HG02642 (cell line): ENCODE measurements around the gene RAB40C.

Experiments used
- ATAC-seq: cut with Tn5 transposase; IDR thresholded peaks from one replicate; pipeline ENCODE4 v1.9.1; 2021; ENCODE audit warnings: mild to moderate bottlenecking; ENCODE audit not compliant: unreplicated experiment, poor library complexity

RAB40C gene

GRCh38 chr16:643050-643368 lies 53.1 kb downstream of the RAB40C start:
- no peak for ATAC-seq

DNA sequence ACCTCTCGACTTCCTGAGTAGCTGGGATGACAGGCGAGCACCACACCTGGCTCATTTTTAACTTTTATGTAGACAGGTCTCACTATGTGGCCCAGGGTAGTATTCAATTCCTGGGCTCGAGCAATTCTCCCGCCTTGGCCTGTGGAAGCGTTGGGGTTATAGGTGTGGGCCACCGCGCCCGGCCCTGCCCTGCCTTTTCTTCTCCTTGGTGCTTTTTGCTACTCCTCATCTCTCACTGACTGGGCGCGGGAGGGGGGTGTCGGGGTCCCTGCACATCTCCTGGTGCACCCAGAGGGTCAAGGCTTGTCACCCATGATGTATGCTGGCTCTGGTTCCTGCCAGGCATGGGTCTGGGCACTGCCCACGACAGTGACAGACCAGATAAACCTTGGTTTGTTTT lies 54.7 kb downstream of the RAB40C start:
- no peak for ATAC-seq

GRCh38 chr16:645852-646678 lies 56.2 kb downstream of the RAB40C start:
- ATAC-seq = no peak

GRCh38 chr16:646679-647172 lies 56.9 kb downstream of the RAB40C start:
- no peak for ATAC-seq

GRCh38 chr16:647173-647902 lies 57.5 kb downstream of the RAB40C start:
- ATAC-seq = no peak

DNA sequence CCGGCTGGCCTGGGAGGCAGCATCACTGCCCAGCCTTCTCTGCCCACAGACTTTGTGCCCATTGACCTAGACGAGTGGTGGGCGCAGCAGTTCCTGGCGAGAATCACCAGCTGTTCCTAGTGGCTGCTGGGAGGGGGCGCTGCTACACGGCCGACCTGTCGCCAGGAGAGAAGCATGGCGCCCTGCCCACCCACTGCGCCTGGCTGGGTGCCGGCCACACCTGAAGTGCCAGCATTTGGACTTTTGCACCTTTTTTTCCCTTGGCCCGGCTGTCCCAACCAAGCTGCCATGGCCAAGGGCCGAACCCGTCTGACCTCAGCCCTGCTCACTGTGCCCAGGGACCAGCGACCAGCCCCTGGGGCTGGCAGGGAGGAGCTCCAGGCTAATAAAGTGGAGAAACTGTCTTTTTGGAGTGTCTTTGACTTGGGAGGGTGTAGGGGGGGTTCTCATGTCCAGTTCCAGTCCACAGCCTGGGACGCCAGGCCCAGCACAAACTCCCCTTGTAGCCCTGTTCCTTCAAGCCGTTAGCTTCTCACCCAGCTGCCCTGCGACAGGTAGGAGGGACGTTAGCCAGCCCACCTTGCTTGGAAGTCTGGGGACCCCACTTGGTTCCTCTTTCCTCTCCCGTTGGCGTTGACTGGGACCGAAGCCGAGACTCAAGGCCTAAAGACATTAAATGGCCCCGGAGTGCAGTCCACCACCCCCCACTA lies 58.4 kb downstream of the RAB40C start:
- no peak for ATAC-seq

DNA sequence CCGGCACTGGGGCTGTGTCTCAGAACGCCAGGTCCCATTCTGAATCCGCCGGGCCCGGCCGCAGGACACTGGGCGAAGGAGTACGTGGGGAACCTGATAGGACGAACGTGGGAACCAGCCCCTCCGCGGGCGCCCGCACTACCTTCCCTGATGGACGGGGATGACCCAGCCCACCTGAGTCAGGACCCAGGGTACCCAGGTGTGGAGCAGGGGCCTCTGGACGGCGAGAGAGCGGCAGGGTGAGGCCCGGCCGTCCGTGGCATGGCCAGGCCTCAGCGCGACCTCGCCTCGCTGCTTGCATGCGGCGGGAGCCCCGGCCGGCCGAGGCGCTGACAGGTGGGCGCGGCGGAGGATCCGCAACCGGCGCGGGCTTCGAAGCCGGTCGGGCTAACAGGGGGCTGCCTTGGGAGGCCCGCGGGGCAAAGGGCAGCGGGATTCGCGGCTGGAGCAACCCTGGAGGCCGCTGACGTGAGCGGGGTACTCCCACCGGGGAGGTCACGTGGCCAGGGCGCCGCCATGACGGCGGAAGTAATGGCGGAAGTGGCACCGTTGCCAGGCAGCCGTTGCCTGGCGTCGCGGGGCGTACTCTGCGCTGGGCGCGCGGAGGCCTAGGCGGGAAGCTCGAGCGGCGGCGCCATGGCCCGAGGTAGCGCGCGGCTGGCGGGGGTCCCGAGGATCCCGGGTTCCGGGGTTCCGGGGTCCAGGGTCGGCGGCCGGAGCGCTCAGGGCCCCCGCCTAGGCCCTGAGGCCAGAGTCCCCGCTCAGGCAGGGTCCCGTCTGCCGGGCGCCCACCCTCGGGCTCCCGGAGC lies 59.1 kb downstream of the RAB40C start, which contains the start of gene WDR90:
TSS of gene WDR90 (plus strand) at position 585 of the 809 bp plus-strand sequence. CDS start at position 637, 52 bp downstream.
- peak; percentile 76 for ATAC-seq

DNA sequence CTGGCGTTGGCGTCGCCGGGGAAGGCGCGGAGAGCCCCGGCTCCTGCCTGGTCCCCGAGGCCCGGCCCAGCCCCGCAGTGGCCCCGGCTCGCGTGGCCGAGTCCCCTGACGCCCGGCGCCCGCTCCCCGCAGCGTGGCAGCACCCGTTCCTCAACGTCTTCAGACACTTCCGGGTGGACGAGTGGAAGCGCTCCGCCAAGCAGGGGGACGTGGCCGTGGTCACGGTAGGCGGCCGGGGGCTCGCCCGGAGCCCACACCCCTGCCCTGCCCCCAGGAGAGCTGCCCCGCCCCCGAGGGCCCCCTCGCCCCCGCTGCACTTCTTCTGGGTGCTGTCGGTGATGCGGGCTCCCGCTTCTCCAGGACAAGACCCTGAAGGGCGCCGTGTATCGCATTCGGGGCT lies 59.8 kb downstream of the RAB40C start:
- peak; percentile 19 for ATAC-seq

GRCh38 chr16:651844-652243 lies 62.0 kb downstream of the RAB40C start:
- ATAC-seq = no peak

- ATAC-seq = no peak
Observed at GRCh38 chr16:652454-653305, 62.8 kb downstream of the RAB40C start.

GRCh38 chr16:654034-654433 lies 64.2 kb downstream of the RAB40C start:
- no peak for ATAC-seq

- ATAC-seq = no peak
Observed at GRCh38 chr16:657487-657886, 67.6 kb downstream of the RAB40C start.

- no peak for ATAC-seq
Observed at GRCh38 chr16:658679-659571, 69.1 kb downstream of the RAB40C start.

DNA sequence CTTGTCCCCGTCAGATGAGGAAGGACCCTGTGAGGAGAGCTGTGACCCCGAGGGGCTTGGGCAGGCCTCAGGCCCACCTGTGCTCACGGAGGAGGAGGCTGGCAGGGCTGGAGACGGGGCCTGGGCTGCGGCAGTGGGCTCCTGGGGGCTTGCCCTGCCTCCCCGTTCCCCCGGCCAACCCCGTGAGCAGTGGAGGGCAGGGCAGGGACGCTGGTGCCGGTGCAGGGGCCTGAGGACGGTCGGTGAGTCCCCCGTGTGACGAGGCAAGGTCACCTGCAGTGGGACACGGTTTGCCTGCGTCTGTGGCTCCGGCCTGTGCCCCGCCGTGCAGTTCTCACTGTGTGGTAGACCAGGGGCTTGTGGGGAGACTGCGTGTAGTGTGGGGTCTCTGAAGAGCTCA lies 69.8 kb downstream of the RAB40C start:
- no peak for ATAC-seq

DNA sequence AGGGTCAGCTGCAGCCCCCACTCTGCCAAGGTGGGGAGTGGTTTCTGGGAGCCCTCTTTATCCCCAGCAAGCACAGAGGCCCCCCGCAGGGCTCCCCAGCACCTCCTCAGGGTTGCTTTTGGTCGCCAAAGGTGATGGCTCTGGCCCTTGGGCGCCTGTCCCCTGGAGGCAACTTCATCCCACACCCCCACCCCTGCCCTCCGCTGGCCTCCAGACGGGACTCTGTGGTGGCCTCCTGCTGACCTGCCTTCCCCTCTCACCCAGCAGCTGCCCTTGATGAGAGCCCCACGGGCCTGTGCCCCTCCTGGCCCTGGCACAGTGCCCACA lies 70.2 kb downstream of the RAB40C start:
- no peak for ATAC-seq

- peak; percentile 47 for ATAC-seq
Observed at GRCh38 chr16:660459-661183, 70.8 kb downstream of the RAB40C start.

GRCh38 chr16:661184-661821 lies 71.4 kb downstream of the RAB40C start:
- peak; percentile 2 for ATAC-seq
